ENCODE data around the gene RFNG. TPM values are rescaled to one million over a fixed set of nuclear protein-coding genes. Genes with fewer than 3 reads are reported as not detected.

RFNG gene
- total and polyA plus RNA-seq, 2 of the 13 experiments (the other 11 are each of a cell fraction or from before 2014, with no cell fraction given), result 61.4 to 64.0 TPM

DNA sequence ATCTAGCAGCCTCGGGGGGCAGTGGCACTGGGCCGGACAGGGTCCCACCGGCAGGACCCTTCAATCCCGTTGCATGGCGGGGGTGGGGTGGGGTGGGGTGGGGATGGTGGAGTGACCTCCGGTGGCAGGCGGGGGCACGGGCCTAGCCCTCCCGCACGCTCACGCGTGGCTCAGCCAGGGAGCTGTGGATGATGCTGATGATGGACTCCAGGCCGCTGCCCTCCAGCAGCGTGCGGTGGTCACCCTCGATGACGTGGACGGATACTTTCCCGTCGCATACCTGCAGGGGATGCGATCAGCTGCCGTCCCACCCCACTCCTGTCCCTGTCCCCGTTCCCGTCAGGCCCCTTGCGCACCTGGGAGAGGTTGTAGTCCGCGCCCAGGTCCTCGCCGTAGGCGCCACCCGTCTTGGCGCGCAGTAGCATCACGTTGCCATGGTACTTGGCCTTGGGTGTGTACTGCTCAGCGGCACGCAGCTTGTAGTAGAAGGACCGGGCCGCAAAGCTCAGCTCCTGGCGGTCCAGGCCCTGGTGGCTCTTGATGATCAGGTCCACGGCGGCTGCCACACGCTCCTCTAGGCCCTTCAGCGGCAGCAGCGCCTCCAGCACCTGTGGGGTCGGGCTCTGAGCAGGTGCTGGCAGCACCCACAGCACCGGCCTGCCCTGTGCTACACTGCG is 27.5 kb upstream of the RFNG start:
- no peak overlapping the region for H3K27ac ChIP-seq (ENCODE audit: extremely low read length, insufficient read depth, low read length)
- ATAC-seq, result no peak
- 95% methylated on average over 34 of the region's 47 CpGs for whole genome bisulfite sequencing (ENCODE audit: low lambda C conversion rate)
- no peak overlapping the region for H3K4me2 ChIP-seq (ENCODE audit: low read depth, low read length)
- no peak overlapping the region for H3K9ac ChIP-seq (ENCODE audit: insufficient read depth, low read depth, low read length)
- intact Hi-C loops (cut with micrococcal nuclease; ENCODE audit: unreplicated experiment) (no loop called here), in situ Hi-C loops (cut with HindIII; ENCODE audit: extremely low pct_ligation_motif_present, low pct_unique_long_range_greater_than_20kb) (no loop called here)
- peaks cover 12% of the 10 kb centered on the region for H3K4me1 ChIP-seq (ENCODE audit: insufficient read depth, low read length)
- peaks cover 46 to 56% of the 10 kb centered on the region in 2 experiments for H3K36me3 ChIP-seq (replicated peaks in 1 of 2; ENCODE audit: control insufficient read depth in 1 of 2, insufficient read depth in 2 of 2, low read length in 2 of 2)
- CTCF ChIA-PET (ENCODE audit: low intra/inter-chr PET ratio, low total read pairs), result interaction anchor here (0.6 kb wide), 1 partner anchor 49 kb away, joined by 3 read pairs; no protein-coding TSS in a partner anchor
- H3K4me3 ChIP-seq (replicated peaks in 1 of 3; ENCODE audit: insufficient read depth in 1 of 3, low read depth in 2 of 3, low read length in 3 of 3), result no peak overlapping the region
- H2AFZ ChIP-seq (ENCODE audit: low read length), result no peak overlapping the region
- no peaks in the 10 kb centered on the region for H3K27me3 ChIP-seq (ENCODE audit: control insufficient read depth in 1 of 2, insufficient read depth in 2 of 2, low read length in 2 of 2)
- DNase-seq (ENCODE audit: low spot score), result no peak
- H4K20me1 ChIP-seq (ENCODE audit: insufficient read depth, low read length), result peaks cover 44% of the 10 kb centered on the region
- BruUV-seq (replicated peaks), result no TSS peak
- FAIRE-seq, result no peak
- no peaks in the 10 kb centered on the region for H3K79me2 ChIP-seq (ENCODE audit: insufficient read depth, low read length)
- no peaks in the 10 kb centered on the region for H3K9me3 ChIP-seq (ENCODE audit: low read length)
- POLR2A ChIA-PET, result interaction anchor here (1.4 to 1.9 kb wide), 2 partner anchors 13 to 17 kb away, joined by 4 to 6 read pairs; partner anchors contain the start of gene DUS1L
- TF ChIP-seq, protein P1, sequence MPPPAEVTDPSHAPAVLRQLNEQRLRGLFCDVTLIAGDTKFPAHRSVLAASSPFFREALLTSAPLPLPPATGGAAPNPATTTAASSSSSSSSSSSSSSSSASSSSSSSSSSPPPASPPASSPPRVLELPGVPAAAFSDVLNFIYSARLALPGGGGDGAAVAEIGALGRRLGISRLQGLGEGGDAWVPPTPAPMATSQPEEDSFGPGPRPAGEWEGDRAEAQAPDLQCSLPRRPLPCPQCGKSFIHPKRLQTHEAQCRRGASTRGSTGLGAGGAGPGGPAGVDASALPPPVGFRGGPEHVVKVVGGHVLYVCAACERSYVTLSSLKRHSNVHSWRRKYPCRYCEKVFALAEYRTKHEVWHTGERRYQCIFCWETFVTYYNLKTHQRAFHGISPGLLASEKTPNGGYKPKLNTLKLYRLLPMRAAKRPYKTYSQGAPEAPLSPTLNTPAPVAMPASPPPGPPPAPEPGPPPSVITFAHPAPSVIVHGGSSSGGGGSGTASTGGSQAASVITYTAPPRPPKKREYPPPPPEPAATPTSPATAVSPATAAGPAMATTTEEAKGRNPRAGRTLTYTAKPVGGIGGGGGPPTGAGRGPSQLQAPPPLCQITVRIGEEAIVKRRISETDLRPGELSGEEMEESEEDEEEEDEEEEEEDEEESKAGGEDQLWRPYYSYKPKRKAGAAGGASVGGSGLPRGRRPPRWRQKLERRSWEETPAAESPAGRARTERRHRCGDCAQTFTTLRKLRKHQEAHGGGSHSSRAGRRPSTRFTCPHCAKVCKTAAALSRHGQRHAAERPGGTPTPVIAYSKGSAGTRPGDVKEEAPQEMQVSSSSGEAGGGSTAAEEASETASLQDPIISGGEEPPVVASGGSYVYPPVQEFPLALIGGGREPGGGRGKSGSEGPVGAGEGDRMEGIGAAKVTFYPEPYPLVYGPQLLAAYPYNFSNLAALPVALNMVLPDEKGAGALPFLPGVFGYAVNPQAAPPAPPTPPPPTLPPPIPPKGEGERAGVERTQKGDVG (CRISPR knock-in tag; IDR thresholded peaks at IDR 0.05; ENCODE audit: borderline replicate concordance), result 0 out of 2 replicates have a peak, but pooled peaks have one; percentile 22
- TF ChIP-seq, protein P2, sequence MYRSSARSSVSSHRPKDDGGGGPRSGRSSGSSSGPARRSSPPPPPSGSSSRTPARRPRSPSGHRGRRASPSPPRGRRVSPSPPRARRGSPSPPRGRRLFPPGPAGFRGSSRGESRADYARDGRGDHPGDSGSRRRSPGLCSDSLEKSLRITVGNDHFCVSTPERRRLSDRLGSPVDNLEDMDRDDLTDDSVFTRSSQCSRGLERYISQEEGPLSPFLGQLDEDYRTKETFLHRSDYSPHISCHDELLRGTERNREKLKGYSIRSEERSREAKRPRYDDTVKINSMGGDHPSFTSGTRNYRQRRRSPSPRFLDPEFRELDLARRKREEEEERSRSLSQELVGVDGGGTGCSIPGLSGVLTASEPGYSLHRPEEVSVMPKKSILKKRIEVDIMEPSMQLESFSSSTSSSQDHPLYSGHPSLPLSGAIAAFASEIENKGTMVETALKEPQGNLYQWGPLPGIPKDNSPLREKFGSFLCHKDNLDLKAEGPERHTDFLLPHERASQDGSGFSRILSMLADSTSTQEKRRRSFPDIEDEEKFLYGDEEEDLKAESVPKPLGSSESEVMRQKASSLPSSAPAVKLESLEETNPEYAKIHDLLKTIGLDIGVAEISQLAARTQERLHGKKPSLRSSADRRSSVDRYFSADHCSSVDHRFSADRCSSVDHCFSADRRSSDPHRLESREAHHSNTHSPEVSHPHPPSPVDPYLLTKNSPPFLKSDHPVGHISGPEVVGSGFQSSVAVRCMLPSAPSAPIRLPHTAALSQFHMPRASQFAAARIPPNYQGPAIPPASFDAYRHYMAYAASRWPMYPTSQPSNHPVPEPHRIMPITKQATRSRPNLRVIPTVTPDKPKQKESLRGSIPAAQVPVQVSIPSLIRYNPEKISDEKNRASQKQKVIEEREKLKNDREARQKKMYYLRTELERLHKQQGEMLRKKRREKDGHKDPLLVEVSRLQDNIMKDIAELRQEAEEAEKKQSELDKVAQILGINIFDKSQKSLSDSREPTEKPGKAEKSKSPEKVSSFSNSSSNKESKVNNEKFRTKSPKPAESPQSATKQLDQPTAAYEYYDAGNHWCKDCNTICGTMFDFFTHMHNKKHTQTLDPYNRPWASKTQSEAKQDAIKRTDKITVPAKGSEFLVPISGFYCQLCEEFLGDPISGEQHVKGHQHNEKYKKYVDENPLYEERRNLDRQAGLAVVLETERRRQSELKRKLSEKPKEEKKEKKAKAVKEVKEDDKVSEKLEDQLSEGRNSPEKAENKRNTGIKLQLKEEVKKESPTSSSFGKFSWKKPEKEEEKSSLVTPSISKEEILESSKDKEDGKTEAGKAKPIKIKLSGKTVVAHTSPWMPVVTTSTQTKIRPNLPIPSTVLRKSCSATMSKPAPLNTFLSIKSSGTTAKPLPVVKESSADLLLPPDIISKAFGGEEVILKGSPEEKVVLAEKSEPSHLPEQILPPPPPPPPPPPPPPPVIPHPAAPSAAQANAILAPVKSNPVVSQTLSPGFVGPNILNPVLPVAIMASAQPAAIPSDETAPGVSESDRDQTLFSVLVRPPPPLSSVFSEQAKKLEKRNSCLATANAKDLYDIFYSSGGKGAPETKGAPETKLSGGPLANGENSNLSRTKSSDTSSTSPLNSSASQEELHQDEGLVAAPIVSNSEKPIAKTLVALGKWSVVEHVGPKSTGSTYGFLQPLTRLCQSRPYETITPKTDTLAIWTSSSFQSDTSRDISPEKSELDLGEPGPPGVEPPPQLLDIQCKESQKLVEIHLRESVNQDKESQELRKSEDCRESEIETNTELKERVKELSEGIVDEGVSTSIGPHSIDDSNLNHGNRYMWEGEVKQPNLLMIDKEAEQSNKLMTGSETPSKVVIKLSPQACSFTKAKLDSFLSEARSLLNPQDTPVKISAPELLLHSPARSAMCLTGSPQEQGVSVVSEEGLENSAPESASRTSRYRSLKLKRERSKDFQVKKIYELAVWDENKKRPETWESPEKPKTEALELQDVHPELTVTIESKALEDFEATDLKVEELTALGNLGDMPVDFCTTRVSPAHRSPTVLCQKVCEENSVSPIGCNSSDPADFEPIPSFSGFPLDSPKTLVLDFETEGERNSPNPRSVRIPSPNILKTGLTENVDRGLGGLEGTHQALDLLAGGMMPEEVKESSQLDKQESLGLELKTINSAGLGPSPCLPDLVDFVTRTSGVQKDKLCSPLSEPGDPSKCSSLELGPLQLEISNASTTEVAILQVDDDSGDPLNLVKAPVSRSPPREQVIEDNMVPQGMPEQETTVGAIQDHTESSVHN (CRISPR knock-in tag; IDR thresholded peaks at IDR 0.05), result no peak
- TF ChIP-seq RORA (CRISPR knock-in tag; IDR thresholded peaks at IDR 0.05) (no peak), SRY (CRISPR knock-in tag; IDR thresholded peaks at IDR 0.05) (no peak), ZNF326 (CRISPR knock-in tag; IDR thresholded peaks at IDR 0.05; ENCODE audit: borderline replicate concordance) (0 out of 2 replicates have a peak, but pooled peaks have one; percentile 18), SIX1 (CRISPR knock-in tag; IDR thresholded peaks at IDR 0.05; ENCODE audit: borderline replicate concordance) (no peak), KLF6 (CRISPR knock-in tag; IDR thresholded peaks at IDR 0.05) (no peak), ZNF160 (CRISPR knock-in tag; IDR thresholded peaks at IDR 0.05) (no peak), MYC (CRISPR knock-in tag; IDR thresholded peaks at IDR 0.05; ENCODE audit: borderline replicate concordance) (0 out of 2 replicates have a peak, but pooled peaks have one; percentile 4), MTA1 (CRISPR knock-in tag; IDR thresholded peaks at IDR 0.05; ENCODE audit: borderline replicate concordance) (no peak)
- TF ChIP-seq, protein P3, sequence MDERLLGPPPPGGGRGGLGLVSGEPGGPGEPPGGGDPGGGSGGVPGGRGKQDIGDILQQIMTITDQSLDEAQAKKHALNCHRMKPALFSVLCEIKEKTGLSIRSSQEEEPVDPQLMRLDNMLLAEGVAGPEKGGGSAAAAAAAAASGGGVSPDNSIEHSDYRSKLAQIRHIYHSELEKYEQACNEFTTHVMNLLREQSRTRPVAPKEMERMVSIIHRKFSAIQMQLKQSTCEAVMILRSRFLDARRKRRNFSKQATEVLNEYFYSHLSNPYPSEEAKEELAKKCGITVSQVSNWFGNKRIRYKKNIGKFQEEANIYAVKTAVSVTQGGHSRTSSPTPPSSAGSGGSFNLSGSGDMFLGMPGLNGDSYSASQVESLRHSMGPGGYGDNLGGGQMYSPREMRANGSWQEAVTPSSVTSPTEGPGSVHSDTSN (CRISPR knock-in tag; IDR thresholded peaks at IDR 0.05), result no peak
